Activated T-helper 1 cell treated with anti-CD3 and anti-CD28 coated beads, Interleukin-2, amount 50 U/mL, for 16 hours (primary cell): ENCODE data around the gene MRGPRX2.

Experiments
- DNase-seq, 2 donors: peaks; one replicate each; pipeline ENCODE4 v3.0.0-alpha.2; 2020; ENCODE audit warnings: low read depth in 1 of 2, low spot score in 1 of 2

The MRGPRX2 gene

GRCh38 chr11:19060629-19061028, at the start of gene MRGPRX2:
MRGPRX2 (minus strand) TSS chr11:19060717; CDS start chr11:19056402, 4,315 bp downstream.
- no peak for DNase-seq

DNA sequence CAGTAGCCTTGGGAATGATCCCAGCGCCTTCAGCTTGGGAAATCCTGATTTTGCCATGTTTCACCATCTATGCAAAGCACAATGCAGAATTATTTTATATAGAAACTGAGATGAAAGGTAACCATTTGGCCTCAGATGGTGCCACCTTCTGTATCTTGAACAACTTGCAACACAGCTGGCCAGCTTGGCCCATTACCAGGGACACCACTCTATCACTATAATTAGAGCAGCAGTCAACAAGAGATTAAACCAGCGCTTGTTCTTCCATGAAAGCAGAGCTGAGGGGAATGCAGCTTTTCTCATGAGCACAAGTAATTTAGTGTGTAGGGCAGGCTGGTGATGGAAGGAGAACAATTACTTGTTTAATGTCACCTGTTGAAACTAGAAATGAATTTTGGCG, 49.8 kb upstream of the MRGPRX2 start:
- no peak for DNase-seq

GRCh38 chr11:19107125-19107524, 46.6 kb upstream of the MRGPRX2 start:
- no peak for DNase-seq

DNA sequence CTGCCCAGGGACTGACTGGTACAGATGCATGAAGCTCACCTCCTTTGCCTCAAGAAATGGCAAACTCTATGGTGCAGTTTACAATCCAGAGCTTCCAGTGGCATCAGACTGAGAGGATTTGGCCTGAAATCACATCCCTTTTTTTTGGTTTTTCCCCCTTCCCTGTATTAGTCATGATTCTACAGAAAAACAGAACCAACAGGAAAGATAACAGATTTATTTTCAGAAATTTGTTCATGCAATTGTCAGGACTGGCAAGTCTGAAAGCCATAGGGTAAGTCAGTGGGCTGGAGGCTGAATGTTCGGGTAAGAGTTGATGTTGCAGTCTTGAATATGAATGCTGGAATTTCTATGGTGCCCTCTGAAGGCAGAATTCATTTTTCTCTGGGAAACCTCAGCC, 44.5 kb upstream of the MRGPRX2 start:
- no peak for DNase-seq

- DNase-seq, result no peak
Measured at GRCh38 chr11:19102521-19102900, 42.0 kb upstream of the MRGPRX2 start.

DNA sequence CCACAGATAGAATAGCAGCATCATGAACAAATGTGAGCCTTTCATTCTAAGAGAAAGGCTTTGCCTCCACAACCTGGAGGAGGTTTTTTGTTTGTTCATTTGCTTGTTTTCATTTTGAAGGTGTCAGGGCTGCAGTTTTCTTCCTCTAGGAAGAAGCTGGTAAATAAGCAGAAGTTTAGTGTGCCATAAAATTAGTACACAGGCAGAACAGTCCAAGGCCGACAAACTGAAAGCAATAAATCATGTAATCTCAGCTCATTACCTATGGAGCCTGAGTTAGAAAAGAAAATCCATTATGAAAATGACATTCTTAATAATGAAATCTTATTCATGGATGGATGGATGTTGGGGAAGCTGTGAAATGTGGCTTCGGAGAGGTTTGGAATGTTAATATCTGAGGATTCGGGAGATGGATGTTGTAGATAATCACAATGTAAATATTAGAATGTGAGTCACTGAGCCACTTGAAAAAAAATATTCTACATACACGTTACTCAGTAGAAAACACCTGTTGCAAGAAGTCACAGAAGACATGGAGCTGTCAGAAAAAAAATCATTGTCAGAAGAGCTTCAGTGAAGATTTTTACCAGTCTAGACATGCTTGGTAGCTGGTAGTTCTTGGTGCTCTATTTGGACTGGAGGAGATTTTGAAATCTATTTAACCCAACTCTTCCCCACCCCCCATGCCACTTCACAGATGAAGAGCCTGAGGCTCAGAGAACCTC, 41.4 kb upstream of the MRGPRX2 start:
- DNase-seq, result no peak

- no peak for DNase-seq
Measured at GRCh38 chr11:19100885-19101284, 40.4 kb upstream of the MRGPRX2 start.

DNA sequence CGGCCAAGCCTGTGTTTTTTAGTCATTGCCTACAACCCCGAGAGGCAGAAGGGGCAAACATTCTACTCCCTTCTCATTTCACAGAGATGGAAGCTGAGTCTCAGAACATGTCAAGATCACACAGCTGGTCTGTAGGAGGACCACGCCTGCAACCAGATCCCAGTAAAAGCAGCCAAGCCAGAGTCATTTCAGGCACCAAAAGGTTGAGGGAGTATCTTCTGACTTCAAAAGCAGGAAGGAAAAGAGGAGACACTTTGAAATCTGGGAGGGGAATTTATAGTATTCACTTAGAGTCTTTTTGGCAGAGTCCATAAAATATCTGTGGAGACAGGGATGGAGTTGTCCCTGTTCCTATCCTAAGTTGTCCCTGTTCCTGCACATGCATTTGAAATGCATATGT, 38.6 kb upstream of the MRGPRX2 start:
- DNase-seq, result no peak

GRCh38 chr11:19094859-19095258, 34.3 kb upstream of the MRGPRX2 start:
- DNase-seq, result no peak

DNA sequence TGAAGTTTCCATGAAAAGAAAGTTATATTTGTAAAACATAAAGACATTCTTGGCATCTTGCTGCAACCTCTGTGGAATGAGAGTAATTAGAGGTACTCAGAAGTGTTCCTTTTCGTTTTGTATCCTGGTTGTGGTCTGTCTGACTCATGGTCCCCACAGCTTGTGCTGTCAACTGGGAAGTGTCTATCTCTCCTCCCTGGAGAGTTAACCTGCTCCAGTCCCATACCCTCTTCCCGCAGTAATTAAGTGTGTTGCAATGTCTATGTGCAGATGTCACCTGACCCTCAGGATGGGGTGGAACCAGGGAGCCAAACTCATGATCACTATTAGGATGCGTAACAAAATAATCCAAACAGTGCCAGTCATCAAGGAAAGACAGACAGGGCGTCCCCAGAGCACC, 33.5 kb upstream of the MRGPRX2 start:
- DNase-seq, result no peak

DNA sequence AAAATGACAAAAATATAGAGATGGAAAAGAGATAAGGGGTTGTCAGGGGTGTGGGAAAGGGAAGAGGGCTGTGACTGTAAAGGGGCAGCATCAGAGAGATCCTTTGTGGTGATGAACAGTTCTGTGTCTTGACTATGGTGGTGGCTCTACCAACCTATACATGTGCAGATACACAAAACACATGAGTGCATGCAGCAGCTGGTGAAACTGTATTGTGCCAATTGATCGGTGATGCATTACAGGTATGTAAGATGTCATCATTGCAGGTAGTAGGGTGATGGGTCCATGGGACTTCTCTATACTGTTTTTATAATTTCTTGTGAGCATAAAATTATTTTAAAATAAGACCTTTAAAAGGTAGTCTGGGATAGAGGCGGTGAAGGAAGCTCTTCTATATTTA, 32.3 kb upstream of the MRGPRX2 start:
- no peak for DNase-seq

- no peak for DNase-seq
Measured at GRCh38 chr11:19092342-19092741, 31.8 kb upstream of the MRGPRX2 start.

GRCh38 chr11:19091366-19091765, 30.8 kb upstream of the MRGPRX2 start:
- DNase-seq, result no peak

GRCh38 chr11:19089421-19089820, 28.9 kb upstream of the MRGPRX2 start:
- DNase-seq, result no peak

DNA sequence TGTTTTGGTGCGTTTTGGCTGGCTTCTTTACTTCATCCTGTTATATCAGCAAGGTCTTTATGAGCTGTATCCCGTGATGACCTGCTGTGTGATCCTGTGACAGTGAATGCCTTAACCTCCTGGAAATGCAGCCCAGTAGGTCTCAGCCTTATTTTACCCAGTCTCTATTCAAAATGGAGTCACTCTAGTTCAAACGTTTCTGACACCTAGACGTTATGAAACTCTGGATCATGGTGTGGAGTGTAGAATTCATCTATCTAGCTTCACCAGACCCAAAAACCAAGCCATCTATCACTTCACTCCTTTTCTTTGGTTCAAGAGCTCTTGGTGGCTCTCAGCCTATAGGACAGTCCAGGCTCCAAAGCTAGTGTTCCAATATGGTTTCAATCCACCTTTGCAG, 28.3 kb upstream of the MRGPRX2 start:
- no peak for DNase-seq

GRCh38 chr11:19087658-19088057, 27.1 kb upstream of the MRGPRX2 start:
- DNase-seq, result no peak

DNA sequence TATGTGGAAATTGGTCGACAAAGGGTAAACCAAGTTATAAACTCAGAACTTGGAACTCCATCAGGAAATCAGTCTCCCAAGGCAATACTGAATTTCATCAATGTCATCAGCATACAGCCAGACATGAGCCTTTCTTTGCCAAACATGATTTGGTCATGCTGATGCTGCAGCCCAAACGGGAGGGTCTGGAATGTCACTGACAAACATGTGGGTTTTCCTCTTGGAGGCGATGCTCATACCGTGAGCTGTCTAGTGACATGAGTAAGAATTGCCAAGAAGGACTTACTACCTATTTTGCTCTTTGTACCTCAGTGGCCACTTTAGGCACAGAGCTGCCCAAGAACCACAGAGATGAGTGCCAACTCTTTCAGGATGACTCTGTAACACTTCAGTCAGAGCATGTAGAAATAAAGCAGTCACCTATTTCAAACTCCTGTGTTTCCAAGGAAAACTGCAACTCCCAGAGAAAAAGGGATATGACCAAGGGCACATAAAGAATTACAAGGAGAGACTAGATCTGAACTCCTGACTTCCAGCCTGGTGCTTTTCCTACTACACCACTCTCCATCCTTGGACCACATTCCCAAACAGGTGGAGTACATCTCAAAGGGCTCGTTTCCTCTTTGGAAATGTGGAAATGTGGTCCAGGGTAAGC, 24.3 kb upstream of the MRGPRX2 start:
- no peak for DNase-seq

DNA sequence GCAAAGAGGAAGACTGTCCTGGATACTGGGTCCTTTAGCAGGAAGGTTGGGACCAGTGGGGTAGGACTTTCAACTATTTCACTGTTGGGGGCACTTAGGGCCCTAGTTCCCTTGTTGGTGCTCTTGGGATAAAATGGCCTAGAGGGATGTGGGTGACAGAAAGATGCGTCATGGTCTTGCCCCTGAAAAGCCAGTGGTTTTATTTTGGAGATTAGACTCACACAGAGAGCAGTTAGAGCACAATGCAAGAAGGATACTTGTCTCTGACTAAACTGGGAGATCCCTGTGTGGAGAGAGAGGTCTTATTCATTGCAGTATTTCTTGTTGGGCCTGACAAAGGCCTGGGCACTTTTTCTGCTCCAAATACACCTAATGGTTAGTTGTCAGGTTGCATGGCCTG, 22.6 kb upstream of the MRGPRX2 start:
- no peak for DNase-seq

GRCh38 chr11:19080579-19080993, 20.1 kb upstream of the MRGPRX2 start:
- DNase-seq, result no peak

- DNase-seq, result no peak
Measured at GRCh38 chr11:19079643-19080440, 19.3 kb upstream of the MRGPRX2 start.

- DNase-seq, result no peak
Measured at GRCh38 chr11:19077965-19078364, 17.4 kb upstream of the MRGPRX2 start.
